SJCRH30 (cell line): ENCODE results near the gene ERBB4. TPM values are rescaled to one million over a fixed set of nuclear protein-coding genes. Genes with fewer than 3 reads are reported as not detected.
"Not testable (repeated sequence)": the region's sequence is repeated elsewhere in the genome, so short reads cannot be mapped to it uniquely, and the experiment has no call there.

Source experiments
- DNase-seq, 2 experiments: peaks; one replicate each; pipeline ENCODE4 v3.0.0-alpha.2; 2015 to 2020
- H3K27ac ChIP-seq: fragments of 250-450 bp; sonication (Bioruptor Pico); 2 replicates; pipeline ENCODE4 v1.5.1; 2020; ENCODE audit warnings: mild to moderate bottlenecking, moderate library complexity
- H3K27me3 ChIP-seq: fragments of 250-450 bp; sonication (Bioruptor Pico); 2 replicates; pipeline ENCODE4 v1.5.1; 2020; ENCODE audit warnings: mild to moderate bottlenecking, moderate library complexity
- H3K36me3 ChIP-seq: fragments of 250-450 bp; sonication (Bioruptor Pico); 2 replicates; pipeline ENCODE4 v1.5.1; 2020; ENCODE audit warnings: mild to moderate bottlenecking, moderate library complexity
- H3K4me1 ChIP-seq: fragments of 250-450 bp; sonication (Bioruptor Pico); 2 replicates; pipeline ENCODE4 v1.5.1; 2020; ENCODE audit warnings: mild to moderate bottlenecking, moderate library complexity
- H3K4me3 ChIP-seq: fragments of 250-450 bp; sonication (Bioruptor Pico); 2 replicates; pipeline ENCODE4 v1.5.1; 2020; ENCODE audit warnings: mild to moderate bottlenecking, moderate library complexity
- H3K9me3 ChIP-seq: fragments of 250-450 bp; sonication (Bioruptor Pico); replicated peaks from 2 replicates; pipeline ENCODE4 v1.5.1; 2020; ENCODE audit warnings: mild to moderate bottlenecking, moderate library complexity
- total RNA-seq: library from RNA; depleted of rRNA; stranded (reverse); fragments of >200 nt; shearing (Covaris generic); gene quantifications from 2 replicates; pipeline ENCODE4 v1.2.3, GENCODE V29; 2014

ERBB4 gene
- total RNA-seq, 1 experiment from 2014 or later = 3.0 TPM

DNA sequence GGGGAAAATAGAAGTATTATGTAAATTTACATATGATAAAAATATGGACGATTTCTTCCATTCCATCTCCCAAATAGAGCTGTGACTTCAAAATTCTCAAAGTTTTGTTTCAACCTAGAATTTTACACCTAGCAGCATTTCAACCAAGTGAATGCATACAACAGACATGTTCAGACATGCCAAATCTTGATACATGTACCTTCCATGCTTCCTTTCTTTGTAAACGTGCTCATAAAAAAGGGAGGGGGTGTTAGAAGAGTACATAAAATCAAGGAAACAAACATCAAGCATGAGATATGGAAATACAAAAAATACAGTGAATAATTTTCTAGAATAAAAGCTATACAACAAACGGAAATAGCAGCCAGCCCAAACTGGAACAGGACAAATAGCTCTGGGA lies 974.2 kb downstream of the ERBB4 start:
- DNase-seq = no peak
- no peaks in the 10 kb centered on the region for H3K4me1 ChIP-seq
- no peak overlapping the region for H3K4me3 ChIP-seq
- H3K27ac ChIP-seq = no peak overlapping the region
- H3K27me3 ChIP-seq = no peaks in the 10 kb centered on the region
- no peaks in the 10 kb centered on the region for H3K9me3 ChIP-seq
- no peaks in the 10 kb centered on the region for H3K36me3 ChIP-seq

- Histone ChIP-seq H3K9me3 (no peaks in the 10 kb centered on the region), H3K4me3 (no peak overlapping the region), H3K27me3 (no peaks in the 10 kb centered on the region), H3K4me1 (no peaks in the 10 kb centered on the region), H3K36me3 (no peaks in the 10 kb centered on the region), H3K27ac (no peak overlapping the region)
- no peak for DNase-seq
Measured at GRCh38 chr2:211545582-211545981, 993.0 kb downstream of the ERBB4 start.

DNA sequence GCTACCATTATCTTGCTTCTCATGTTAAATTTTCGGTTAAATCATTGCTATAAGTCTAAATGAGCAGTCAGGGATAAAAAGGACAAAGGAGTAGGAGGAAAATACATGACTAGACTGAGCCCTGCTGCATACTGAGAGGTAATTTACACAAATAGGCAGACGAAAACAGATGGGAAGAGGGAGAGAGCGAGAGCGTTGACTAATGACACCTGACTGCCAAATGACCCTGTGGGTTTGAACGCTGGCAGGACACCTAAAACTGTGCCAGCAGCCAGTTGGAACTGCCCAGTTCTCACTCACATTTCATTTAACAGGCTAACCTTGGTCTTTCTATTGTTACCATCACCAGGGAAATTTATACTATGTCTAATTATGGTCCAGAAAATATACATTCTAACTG lies 1004.0 kb downstream of the ERBB4 start:
- Histone ChIP-seq H3K36me3 (no peaks in the 10 kb centered on the region), H3K4me1 (no peaks in the 10 kb centered on the region), H3K4me3 (no peak overlapping the region), H3K27ac (no peak overlapping the region), H3K9me3 (no peaks in the 10 kb centered on the region), H3K27me3 (no peaks in the 10 kb centered on the region)
- DNase-seq = no peak

DNA sequence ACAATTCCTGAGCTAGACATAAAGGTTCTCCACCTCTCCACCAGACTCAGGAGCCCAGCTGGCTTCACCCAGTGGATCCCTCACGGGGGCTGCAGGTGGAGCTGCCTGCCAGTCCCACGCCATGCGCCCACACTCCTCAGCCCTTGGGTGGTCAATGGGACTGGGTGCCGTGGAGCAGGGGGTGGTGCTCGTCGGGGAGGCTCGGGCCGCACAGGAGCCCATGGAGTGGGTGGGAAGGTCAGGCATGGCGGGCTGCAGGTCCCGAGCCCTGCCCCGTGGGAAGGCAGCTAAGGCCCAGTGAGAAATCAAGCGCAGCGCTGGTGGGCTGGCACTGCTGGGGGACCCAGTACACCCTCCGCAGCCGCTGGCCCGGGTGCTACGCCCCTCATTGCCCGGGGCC lies 1014.4 kb downstream of the ERBB4 start:
- H3K27me3 ChIP-seq, H3K4me1 ChIP-seq, H3K9me3 ChIP-seq, H3K27ac ChIP-seq, H3K36me3 ChIP-seq, DNase-seq, H3K4me3 ChIP-seq: not testable (repeated sequence)

- no peak overlapping the region for H3K4me3 ChIP-seq
- H3K9me3 ChIP-seq = no peaks in the 10 kb centered on the region
- no peaks in the 10 kb centered on the region for H3K27me3 ChIP-seq
- no peaks in the 10 kb centered on the region for H3K36me3 ChIP-seq
- DNase-seq = no peak
- no peaks in the 10 kb centered on the region for H3K4me1 ChIP-seq
- H3K27ac ChIP-seq = no peak overlapping the region
Measured at GRCh38 chr2:211516537-211516936, 1022.1 kb downstream of the ERBB4 start.

- no peak for DNase-seq
- Histone ChIP-seq H3K4me1 (peaks cover 10% of the 10 kb centered on the region), H3K27me3 (no peaks in the 10 kb centered on the region), H3K36me3 (no peaks in the 10 kb centered on the region), H3K9me3 (no peaks in the 10 kb centered on the region), H3K4me3 (no peak overlapping the region), H3K27ac (no peak overlapping the region)
Measured at GRCh38 chr2:211514049-211514448, 1024.6 kb downstream of the ERBB4 start.

GRCh38 chr2:211513446-211513845 lies 1025.2 kb downstream of the ERBB4 start:
- Histone ChIP-seq H3K27me3 (no peaks in the 10 kb centered on the region), H3K9me3 (no peaks in the 10 kb centered on the region; the same call in 1 of the 2 replicates), H3K4me3 (no peak overlapping the region), H3K36me3 (no peaks in the 10 kb centered on the region), H3K4me1 (peaks cover 10% of the 10 kb centered on the region), H3K27ac (no peak overlapping the region)
- peak in 1 of 2 experiments; percentile 12 for DNase-seq

DNA sequence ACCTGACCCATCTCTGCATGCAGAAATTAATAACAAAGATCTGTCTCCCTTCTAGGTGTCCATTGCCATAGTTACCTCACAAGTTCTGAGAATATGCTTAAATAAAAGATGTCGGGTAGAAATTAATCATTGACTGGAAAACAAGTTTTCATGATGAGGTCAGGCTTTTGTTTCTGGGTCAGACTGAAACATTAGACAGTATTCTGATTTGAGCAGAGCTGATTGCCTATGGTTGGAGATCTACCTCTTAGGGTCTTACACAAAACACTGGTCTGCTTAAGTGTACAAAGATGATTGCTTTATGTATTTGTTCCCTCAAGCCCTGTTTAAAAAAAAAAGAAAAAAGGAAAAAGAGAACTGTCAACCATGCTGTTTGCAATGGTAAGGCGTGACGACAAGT lies 1025.8 kb downstream of the ERBB4 start:
- peaks cover 10% of the 10 kb centered on the region for H3K4me1 ChIP-seq
- DNase-seq = no peak
- H3K27ac ChIP-seq = no peak overlapping the region
- no peaks in the 10 kb centered on the region for H3K27me3 ChIP-seq
- no peak overlapping the region for H3K4me3 ChIP-seq
- H3K9me3 ChIP-seq = no peaks in the 10 kb centered on the region; the same call in 1 of the 2 replicates
- no peaks in the 10 kb centered on the region for H3K36me3 ChIP-seq

- Histone ChIP-seq H3K4me1 (no peaks in the 10 kb centered on the region), H3K9me3 (no peaks in the 10 kb centered on the region; the same call in 1 of the 2 replicates)
Measured at GRCh38 chr2:211503856-211504255, 1034.7 kb downstream of the ERBB4 start.

DNA sequence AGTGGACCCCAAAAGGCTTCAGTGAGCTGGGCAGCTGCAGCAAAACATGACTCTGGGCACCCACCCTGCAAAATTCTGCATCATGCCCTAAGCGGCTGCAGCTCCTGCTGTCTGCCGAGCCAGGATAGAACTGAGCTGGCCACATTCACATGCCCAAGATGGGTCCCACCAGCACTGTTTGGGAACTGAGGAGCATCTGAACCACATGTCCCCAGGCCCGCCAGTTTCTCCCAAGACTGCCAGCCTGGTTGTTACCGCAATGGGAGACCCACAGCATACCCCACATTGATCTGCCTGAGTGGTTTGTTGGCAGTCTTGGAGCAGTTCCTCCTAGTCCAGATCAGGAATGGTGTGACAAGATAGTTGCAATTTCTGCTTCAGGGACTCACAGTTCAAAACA lies 1035.4 kb downstream of the ERBB4 start:
- Histone ChIP-seq H3K27ac (no peak overlapping the region), H3K36me3 (no peaks in the 10 kb centered on the region), H3K4me1 (no peaks in the 10 kb centered on the region), H3K27me3 (no peaks in the 10 kb centered on the region), H3K4me3 (no peak overlapping the region), H3K9me3 (no peaks in the 10 kb centered on the region; the same call in 1 of the 2 replicates)
- DNase-seq = no peak

More at GRCh38 chr2:211503856-211504255, 1034.7 kb downstream of the ERBB4 start:
- Histone ChIP-seq H3K27ac (no peak overlapping the region), H3K36me3 (no peaks in the 10 kb centered on the region), H3K27me3 (no peaks in the 10 kb centered on the region), H3K4me3 (no peak overlapping the region)
- DNase-seq = no peak

DNA sequence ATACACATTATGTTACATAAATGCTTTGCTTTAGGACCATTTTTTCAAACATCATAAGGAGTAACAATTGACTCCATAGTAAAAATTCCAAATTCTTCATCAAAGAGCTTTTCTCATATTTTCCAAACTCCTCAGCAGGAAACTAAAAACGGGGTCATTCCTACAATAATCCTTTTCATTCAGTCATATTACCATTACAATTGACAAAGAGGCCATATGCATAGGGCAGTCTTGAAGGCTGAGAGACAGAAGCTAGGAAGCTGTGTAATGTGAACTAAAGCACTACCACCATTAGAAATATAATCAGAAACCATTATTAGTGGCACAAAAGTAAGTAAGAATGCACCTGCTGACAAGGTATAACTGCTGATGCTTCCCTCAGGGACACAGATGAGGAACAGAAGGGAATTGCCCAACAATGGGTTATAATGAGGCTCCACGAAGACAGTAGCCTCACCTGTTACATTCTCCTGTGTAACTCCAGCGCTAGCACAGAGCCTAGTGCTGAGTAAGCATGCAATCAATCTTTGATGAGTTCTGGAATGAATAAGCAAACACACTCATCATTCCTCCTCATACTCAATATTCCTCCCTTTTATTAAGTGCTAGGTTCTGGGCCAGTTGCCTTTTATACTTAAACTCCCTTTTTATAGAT lies 1039.9 kb downstream of the ERBB4 start:
- no peak for DNase-seq
- no peaks in the 10 kb centered on the region for H3K27me3 ChIP-seq
- no peak overlapping the region for H3K27ac ChIP-seq
- no peaks in the 10 kb centered on the region for H3K36me3 ChIP-seq
- H3K9me3 ChIP-seq = no peaks in the 10 kb centered on the region
- no peak overlapping the region for H3K4me3 ChIP-seq
- peaks cover 9% of the 10 kb centered on the region; the same call in 1 of the 2 replicates for H3K4me1 ChIP-seq

GRCh38 chr2:211495339-211495738 lies 1043.3 kb downstream of the ERBB4 start:
- no peak overlapping the region for H3K4me3 ChIP-seq

GRCh38 chr2:211494536-211494935 lies 1044.1 kb downstream of the ERBB4 start:
- no peaks in the 10 kb centered on the region for H3K36me3 ChIP-seq
- peak in 1 of 2 experiments; percentile 49 for DNase-seq
- H3K27ac ChIP-seq = no peak overlapping the region
- no peaks in the 10 kb centered on the region for H3K27me3 ChIP-seq
- H3K4me3 ChIP-seq = no peak overlapping the region; the same call in 1 of the 2 replicates
- no peaks in the 10 kb centered on the region for H3K9me3 ChIP-seq
- H3K4me1 ChIP-seq = peaks cover 9% of the 10 kb centered on the region; the same call in 1 of the 2 replicates

More at GRCh38 chr2:211495339-211495738, 1043.3 kb downstream of the ERBB4 start:
- no peak overlapping the region for H3K27ac ChIP-seq
- peaks cover 9% of the 10 kb centered on the region; the same call in 1 of the 2 replicates for H3K4me1 ChIP-seq
- H3K27me3 ChIP-seq = no peaks in the 10 kb centered on the region
- H3K9me3 ChIP-seq = no peaks in the 10 kb centered on the region
- no peak for DNase-seq
- no peaks in the 10 kb centered on the region for H3K36me3 ChIP-seq

- no peak overlapping the region for H3K27ac ChIP-seq
- H3K4me3 ChIP-seq = peak overlapping the region; percentile 23
- no peaks in the 10 kb centered on the region for H3K9me3 ChIP-seq
- DNase-seq = peak in 1 of 2 experiments; percentile 22
- peaks cover 9% of the 10 kb centered on the region; the same call in 1 of the 2 replicates for H3K4me1 ChIP-seq
- no peaks in the 10 kb centered on the region for H3K36me3 ChIP-seq
- no peaks in the 10 kb centered on the region for H3K27me3 ChIP-seq
Measured at GRCh38 chr2:211494085-211494484, 1044.5 kb downstream of the ERBB4 start.

- H3K27me3 ChIP-seq = no peaks in the 10 kb centered on the region
- H3K4me3 ChIP-seq = no peak overlapping the region
- H3K36me3 ChIP-seq = no peaks in the 10 kb centered on the region
- no peaks in the 10 kb centered on the region for H3K4me1 ChIP-seq
- DNase-seq = no peak
- no peak overlapping the region for H3K27ac ChIP-seq
- H3K9me3 ChIP-seq = no peaks in the 10 kb centered on the region
Measured at GRCh38 chr2:211487733-211488132, 1050.9 kb downstream of the ERBB4 start.
